Breast epithelium (tissue), 3 donors: ENCODE results near the gene SHISA6.

Experiments
- POLR2A ChIP-seq: fragments of 450-650 bp; IDR thresholded peaks from one replicate; pipeline ENCODE4 v1.6.1; 2016; ENCODE audit warnings: antibody characterized with exemption, mild to moderate bottlenecking, moderate library complexity
- POLR2AphosphoS5 ChIP-seq, 3 donors: sonication (generic); formaldehyde crosslinking; IDR thresholded peaks; one replicate each; pipeline ENCODE4 v1.6.1; 2017; ENCODE audit warnings: antibody characterized with exemption in 3 of 3
- TF ChIP-seq, protein P1 (sequence below), 3 donors: fragments of 450-650 bp; IDR thresholded peaks; one replicate each; pipeline ENCODE4 v1.5.1; 2016 to 2017; ENCODE audit warnings: antibody characterized with exemption in 3 of 3, mild to moderate bottlenecking in 3 of 3, moderate library complexity in 3 of 3

DNA sequence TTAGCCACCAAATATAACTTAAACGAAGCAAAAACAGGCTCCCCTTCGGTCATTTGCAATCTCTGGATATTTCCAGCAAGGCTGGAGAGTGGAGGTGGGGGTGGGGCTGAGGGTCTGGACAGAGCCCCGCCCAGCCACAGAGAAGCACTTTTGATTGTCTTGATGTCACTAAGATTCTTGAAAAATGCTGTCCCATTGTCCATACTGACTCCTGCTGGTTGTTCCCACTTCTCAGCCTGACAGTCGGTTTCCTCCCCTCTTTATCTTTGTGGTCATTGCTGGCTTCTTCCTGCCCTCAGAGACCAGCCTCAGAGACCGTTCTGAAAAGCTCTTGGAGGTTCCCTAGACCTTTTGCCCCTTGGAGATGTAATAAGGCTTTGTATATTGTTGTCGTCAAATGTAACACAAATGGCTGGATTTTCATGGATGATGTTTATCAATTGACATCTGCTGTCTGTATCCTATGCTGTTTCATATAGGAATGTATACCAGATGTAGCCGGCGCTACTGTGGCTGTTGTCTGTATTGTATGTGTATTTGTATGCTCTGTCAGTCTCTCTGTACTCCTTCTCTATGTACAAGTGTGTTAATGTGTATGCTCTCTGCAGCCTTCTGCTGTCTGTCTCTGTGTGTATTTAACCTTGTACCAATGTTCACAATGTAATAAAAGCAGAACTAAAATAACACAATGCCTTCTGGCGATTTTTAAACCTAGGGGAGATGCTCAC lies 262.5 kb downstream of the SHISA6 start:
- TF ChIP-seq, protein P1, sequence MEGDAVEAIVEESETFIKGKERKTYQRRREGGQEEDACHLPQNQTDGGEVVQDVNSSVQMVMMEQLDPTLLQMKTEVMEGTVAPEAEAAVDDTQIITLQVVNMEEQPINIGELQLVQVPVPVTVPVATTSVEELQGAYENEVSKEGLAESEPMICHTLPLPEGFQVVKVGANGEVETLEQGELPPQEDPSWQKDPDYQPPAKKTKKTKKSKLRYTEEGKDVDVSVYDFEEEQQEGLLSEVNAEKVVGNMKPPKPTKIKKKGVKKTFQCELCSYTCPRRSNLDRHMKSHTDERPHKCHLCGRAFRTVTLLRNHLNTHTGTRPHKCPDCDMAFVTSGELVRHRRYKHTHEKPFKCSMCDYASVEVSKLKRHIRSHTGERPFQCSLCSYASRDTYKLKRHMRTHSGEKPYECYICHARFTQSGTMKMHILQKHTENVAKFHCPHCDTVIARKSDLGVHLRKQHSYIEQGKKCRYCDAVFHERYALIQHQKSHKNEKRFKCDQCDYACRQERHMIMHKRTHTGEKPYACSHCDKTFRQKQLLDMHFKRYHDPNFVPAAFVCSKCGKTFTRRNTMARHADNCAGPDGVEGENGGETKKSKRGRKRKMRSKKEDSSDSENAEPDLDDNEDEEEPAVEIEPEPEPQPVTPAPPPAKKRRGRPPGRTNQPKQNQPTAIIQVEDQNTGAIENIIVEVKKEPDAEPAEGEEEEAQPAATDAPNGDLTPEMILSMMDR (IDR thresholded peaks at IDR 0.05) = no peak
- TF ChIP-seq POLR2A (no peak), POLR2AphosphoS5 (IDR thresholded peaks at IDR 0.05) (no peak)
